Measurements from ENCODE around the gene CTNNA3. TPM values are rescaled to one million over a fixed set of nuclear protein-coding genes. Genes with fewer than 3 reads are reported as not detected.

CTNNA3 gene
- total RNA-seq, 1 donor from 2014 or later: under 0.01 TPM

GRCh38 chr10:66671064-66671463 is 1024.9 kb downstream of the CTNNA3 start:
- Histone ChIP-seq H3K36me3 (no peaks in the 10 kb centered on the region), H3K4me3 (no peak overlapping the region), H3K27ac (no peak overlapping the region), H3K27me3 (no peaks in the 10 kb centered on the region), H3K9me3 (no peaks in the 10 kb centered on the region), H3K4me1 (no peaks in the 10 kb centered on the region)
- no peak for DNase-seq (ENCODE audit: low spot score in 2 of 2)
- TF ChIP-seq CTCF (IDR thresholded peaks at IDR 0.05): no peak
- intact Hi-C loops (cut with DNase I): no loop called here

GRCh38 chr10:66656499-66656898 is 1039.5 kb downstream of the CTNNA3 start:
- no peak for DNase-seq (ENCODE audit: low spot score in 2 of 2)
- peaks cover 0 to 12% of the 10 kb centered on the region in 2 donors for H3K9me3 ChIP-seq
- no peak overlapping the region for H3K27ac ChIP-seq
- no peak overlapping the region for H3K4me3 ChIP-seq
- no peaks in the 10 kb centered on the region for H3K27me3 ChIP-seq
- no peaks in the 10 kb centered on the region for H3K36me3 ChIP-seq
- no peaks in the 10 kb centered on the region for H3K4me1 ChIP-seq
- no peak for TF ChIP-seq CTCF (IDR thresholded peaks at IDR 0.05)
- intact Hi-C loops (cut with DNase I): no loop called here

GRCh38 chr10:66654861-66655260 is 1041.1 kb downstream of the CTNNA3 start:
- intact Hi-C loops (cut with DNase I): no loop called here
- no peak for DNase-seq (ENCODE audit: low spot score in 2 of 2)
- no peak overlapping the region for H3K27ac ChIP-seq
- no peak for TF ChIP-seq CTCF (IDR thresholded peaks at IDR 0.05)
- H3K4me3 ChIP-seq: no peak overlapping the region
- H3K36me3 ChIP-seq: no peaks in the 10 kb centered on the region
- H3K4me1 ChIP-seq: no peaks in the 10 kb centered on the region
- H3K9me3 ChIP-seq: peaks cover 0 to 13% of the 10 kb centered on the region in 2 donors
- H3K27me3 ChIP-seq: no peaks in the 10 kb centered on the region

- intact Hi-C loops (cut with DNase I): no loop called here
- Histone ChIP-seq H3K27me3 (no peaks in the 10 kb centered on the region), H3K36me3 (no peaks in the 10 kb centered on the region), H3K9me3 (peaks cover 0 to 13% of the 10 kb centered on the region in 2 donors), H3K27ac (no peak overlapping the region), H3K4me1 (no peaks in the 10 kb centered on the region), H3K4me3 (no peak overlapping the region)
- no peak for TF ChIP-seq CTCF (IDR thresholded peaks at IDR 0.05)
- no peak for DNase-seq (ENCODE audit: low spot score in 2 of 2)
Measured at GRCh38 chr10:66651308-66652082, 1044.5 kb downstream of the CTNNA3 start.

- peak in 1 of 2 donors; percentile 56 for DNase-seq (ENCODE audit: low spot score in 2 of 2)
- TF ChIP-seq CTCF (IDR thresholded peaks at IDR 0.05): no peak
- Histone ChIP-seq H3K4me3 (no peak overlapping the region), H3K9me3 (peaks cover 0 to 13% of the 10 kb centered on the region in 2 donors), H3K4me1 (no peaks in the 10 kb centered on the region), H3K27me3 (no peaks in the 10 kb centered on the region), H3K27ac (no peak overlapping the region), H3K36me3 (no peaks in the 10 kb centered on the region)
- intact Hi-C loops (cut with DNase I): no loop called here
Measured at GRCh38 chr10:66649626-66650025, 1046.4 kb downstream of the CTNNA3 start.

Data from ascending aorta (tissue), 2 donors.